G401 (cell line): ENCODE data around the gene NBAS. TPM values are rescaled to one million over a fixed set of nuclear protein-coding genes. Genes with fewer than 3 reads are reported as not detected.
"Not testable (repeated sequence)": the region's sequence is repeated elsewhere in the genome, so short reads cannot be mapped to it uniquely, and the experiment has no call there.

Experiments used
- DNase-seq: peaks from one replicate; pipeline ENCODE4 v3.0.0-alpha.2; 2015; ENCODE audit warnings: low spot score
- in situ Hi-C: cut with HindIII; loops from 2 replicates; pipeline ENCODE4 v1.10.0; 2016; ENCODE audit warnings: low sequenced_read_pairs, mixed read lengths
- total RNA-seq: library from RNA; depleted of rRNA; stranded (reverse); fragments of >200 nt; shearing (Covaris generic); gene quantifications from 2 replicates; pipeline ENCODE4 v1.2.3, GENCODE V29; 2014

Gene NBAS
- total RNA-seq, 1 experiment from 2014 or later: 45.1 TPM

DNA sequence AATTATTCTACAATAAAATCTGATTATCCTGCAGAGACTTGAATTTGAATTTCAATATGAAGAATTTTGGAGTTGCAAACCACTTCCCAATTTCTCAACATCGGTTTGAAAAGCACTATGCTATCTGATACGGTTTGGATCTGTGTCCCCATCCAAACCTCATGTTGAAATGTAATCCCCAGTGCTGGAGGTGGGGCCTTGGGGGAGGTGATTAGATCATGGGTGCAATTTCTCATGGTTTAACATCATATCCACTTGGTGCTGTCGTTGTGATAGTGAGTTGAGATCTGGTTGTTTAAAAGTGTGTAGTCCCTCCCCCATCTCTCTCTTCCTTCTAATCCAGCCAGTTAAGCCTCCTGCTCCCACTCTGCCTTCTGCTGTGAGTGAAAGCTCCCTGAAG, 205.7 kb downstream of the NBAS start:
- DNase-seq: no peak
- in situ Hi-C loops: no loop called here

GRCh38 chr2:15354596-15355366, 206.4 kb downstream of the NBAS start:
- in situ Hi-C loops: no loop called here
- DNase-seq: no peak

- DNase-seq: no peak
- in situ Hi-C loops: no loop called here
These were observed 208.8 kb downstream of the NBAS start for GRCh38 chr2:15352363-15352762.

GRCh38 chr2:15348636-15349035, 212.5 kb downstream of the NBAS start:
- DNase-seq: peak; percentile 6
- in situ Hi-C loops: no loop called here

GRCh38 chr2:15348045-15348444, 213.1 kb downstream of the NBAS start:
- in situ Hi-C loops: no loop called here
- no peak for DNase-seq

DNA sequence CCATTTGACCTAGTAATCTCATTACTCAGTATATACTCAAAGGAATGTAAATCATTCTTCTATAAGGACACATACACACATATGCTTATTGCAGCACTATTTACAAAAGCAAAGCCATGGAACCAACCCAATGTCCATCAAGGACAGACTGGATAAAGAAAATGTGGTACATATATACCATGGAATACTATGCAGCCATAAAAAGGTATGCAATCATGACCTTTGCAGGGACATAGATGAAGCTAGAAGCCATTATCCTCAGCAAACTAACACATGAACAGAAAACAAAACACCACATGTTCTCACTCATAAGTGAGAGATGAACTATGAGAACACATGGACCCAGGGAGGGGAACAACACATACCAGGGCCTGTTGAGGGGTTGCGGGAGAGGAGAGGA, 214.5 kb downstream of the NBAS start:
- no peak for DNase-seq
- in situ Hi-C loops: no loop called here

GRCh38 chr2:15337996-15338666, 223.0 kb downstream of the NBAS start:
- in situ Hi-C loops: no loop called here
- no peak for DNase-seq

DNA sequence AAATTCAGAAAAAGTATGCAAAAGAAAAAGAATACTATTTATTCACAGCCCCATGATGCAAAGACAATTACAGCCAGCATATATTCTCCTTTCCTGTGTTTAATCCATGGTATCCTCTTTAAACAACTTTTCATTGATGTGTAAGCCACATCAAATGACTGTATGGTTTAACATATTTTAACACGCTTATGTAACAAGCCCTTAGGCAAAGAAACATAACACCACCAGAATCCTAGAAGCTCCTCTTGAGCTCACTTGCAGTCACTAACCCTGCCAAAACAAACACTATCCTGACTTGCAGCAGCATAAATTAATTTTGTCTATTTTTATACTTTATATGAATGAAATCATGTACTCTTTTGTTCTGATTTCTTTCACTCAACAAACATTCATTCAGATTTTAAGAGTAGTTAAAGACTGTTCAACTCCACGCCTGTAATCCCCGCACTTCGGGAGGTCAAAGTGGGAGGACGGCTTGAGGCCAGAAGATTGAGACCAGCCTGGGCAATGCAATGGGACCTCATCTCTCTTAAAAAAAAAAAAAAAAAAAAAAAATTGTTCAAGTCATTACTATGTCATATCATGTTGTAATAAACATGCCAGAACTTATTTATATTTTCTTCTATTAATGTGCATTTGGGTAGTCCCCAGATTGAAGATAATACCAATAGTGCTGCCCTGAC, 226.3 kb downstream of the NBAS start:
- DNase-seq: no peak
- in situ Hi-C loops: no loop called here

GRCh38 chr2:15331787-15332186, 229.3 kb downstream of the NBAS start:
- in situ Hi-C loops: no loop called here
- DNase-seq: no peak

DNA sequence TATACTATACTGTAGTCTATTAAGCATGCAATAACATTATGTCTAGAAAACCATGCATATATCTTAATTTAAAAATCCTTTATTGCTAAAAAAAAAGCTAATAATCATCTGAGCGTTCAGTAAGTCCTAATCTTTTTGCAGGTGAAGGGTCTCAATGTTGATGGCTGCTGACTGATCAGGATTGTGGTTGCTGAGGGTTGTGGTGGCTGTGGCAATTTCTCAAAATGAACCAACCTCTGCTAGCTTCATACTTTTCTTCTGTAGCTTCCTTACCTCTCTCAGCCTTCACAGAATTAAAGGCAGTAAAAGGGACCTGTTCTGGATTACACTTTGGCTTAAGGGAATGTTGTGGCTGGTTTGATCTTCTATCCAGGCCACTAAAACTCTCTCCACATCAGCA, 235.8 kb downstream of the NBAS start:
- in situ Hi-C loops: no loop called here
- no peak for DNase-seq

DNA sequence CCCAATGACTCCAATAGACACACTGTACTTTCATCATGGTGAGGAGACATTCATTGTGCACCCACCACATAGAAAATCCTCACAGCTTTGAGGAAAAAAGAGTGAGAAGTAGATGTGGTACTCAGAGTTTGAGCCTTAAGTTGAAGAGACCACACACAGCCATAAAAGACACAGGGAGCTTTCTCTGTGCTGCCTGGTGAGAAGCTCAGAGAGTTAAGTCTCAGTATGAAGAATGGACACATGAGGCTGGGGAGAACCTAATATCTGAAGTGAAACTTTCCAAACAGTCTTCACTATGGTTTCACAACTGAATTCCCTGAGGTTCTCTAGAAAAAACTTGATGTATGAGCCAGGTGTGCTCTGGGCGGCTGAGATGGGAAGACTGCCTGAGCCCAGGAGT, 237.9 kb downstream of the NBAS start:
- no peak for DNase-seq
- in situ Hi-C loops: no loop called here

GRCh38 chr2:15321481-15321880, 239.7 kb downstream of the NBAS start:
- DNase-seq, in situ Hi-C loops: not testable (repeated sequence)

- in situ Hi-C loops: no loop called here
- no peak for DNase-seq
These were observed 244.7 kb downstream of the NBAS start for GRCh38 chr2:15316370-15316814.

GRCh38 chr2:15315411-15315810, 245.7 kb downstream of the NBAS start:
- in situ Hi-C loops: no loop called here
- DNase-seq: no peak

GRCh38 chr2:15313657-15314056, 247.5 kb downstream of the NBAS start:
- in situ Hi-C loops: no loop called here
- DNase-seq: no peak

- no peak for DNase-seq
- in situ Hi-C loops: no loop called here
These were observed 249.2 kb downstream of the NBAS start for GRCh38 chr2:15311926-15312325.

GRCh38 chr2:15311201-15311907, 249.8 kb downstream of the NBAS start:
- DNase-seq: no peak
- in situ Hi-C loops: no loop called here

DNA sequence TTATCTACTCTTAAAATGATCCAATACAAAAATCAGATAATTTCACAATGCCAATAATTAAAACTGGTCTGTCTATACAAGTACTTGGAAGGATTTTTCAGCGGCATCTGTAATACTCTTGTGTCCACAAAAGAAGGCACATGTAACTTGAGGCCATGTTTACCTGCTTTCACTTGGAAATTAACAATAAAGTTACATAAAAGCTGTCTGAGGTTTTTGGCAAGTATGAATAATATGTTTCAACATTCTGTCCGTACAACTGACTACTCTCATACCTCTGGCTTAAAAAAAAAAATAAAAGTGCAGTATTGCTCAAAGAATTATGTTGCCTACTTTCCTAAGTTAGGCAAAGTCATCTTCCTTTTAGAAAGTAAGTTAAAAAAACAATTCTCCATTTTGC, 253.6 kb downstream of the NBAS start:
- no peak for DNase-seq
- in situ Hi-C loops: no loop called here

DNA sequence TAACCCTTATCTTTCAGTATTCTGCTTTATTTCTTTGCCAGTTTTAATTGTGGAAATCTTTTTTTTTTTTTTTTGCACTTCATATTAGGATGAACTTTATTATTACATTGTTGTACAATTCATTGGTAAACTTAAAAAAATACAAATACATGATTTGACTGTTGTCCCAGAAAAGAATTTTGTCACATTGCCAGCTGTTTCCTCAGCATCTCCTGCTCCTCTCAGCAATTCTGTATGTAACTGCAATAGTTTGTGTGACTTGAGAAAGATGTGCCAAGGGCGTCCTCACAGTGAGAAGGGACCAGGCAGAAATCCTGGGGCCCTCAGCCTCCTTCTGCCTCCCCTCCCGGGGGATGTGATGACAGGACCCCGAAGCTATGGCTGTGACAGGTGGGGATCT, 254.4 kb downstream of the NBAS start:
- in situ Hi-C loops: no loop called here

GRCh38 chr2:15303874-15304273, 257.3 kb downstream of the NBAS start:
- no peak for DNase-seq
- in situ Hi-C loops: no loop called here

More for the DNA sequence above, 254.4 kb downstream of the NBAS start:
- no peak for DNase-seq
